Esophagus muscularis mucosa (tissue), 3 donors: Measurements from ENCODE around the gene NSD2.

ENCODE experiments used
- POLR2A ChIP-seq: fragments of 450-650 bp; IDR thresholded peaks from one replicate; pipeline ENCODE4 v1.6.1; 2017; ENCODE audit warnings: antibody characterized with exemption, moderate library complexity, mild to moderate bottlenecking, low read depth
- POLR2AphosphoS5 ChIP-seq, 2 donors: sonication (generic); formaldehyde crosslinking; IDR thresholded peaks; one replicate each; pipeline ENCODE4 v1.6.1; 2017; ENCODE audit warnings: antibody characterized with exemption in 2 of 2
- TF ChIP-seq, protein P1 (sequence below), 3 experiments: fragments of 200-600 bp in 2 of 3; fragments of 450-650 bp in 1 of 3; sonication (generic) in 2 of 3; IDR thresholded peaks; one replicate each; pipeline ENCODE4 v1.5.1; 2017 to 2019; ENCODE audit warnings: antibody characterized with exemption in 3 of 3, mild to moderate bottlenecking in 2 of 3, moderate library complexity in 1 of 3

DNA sequence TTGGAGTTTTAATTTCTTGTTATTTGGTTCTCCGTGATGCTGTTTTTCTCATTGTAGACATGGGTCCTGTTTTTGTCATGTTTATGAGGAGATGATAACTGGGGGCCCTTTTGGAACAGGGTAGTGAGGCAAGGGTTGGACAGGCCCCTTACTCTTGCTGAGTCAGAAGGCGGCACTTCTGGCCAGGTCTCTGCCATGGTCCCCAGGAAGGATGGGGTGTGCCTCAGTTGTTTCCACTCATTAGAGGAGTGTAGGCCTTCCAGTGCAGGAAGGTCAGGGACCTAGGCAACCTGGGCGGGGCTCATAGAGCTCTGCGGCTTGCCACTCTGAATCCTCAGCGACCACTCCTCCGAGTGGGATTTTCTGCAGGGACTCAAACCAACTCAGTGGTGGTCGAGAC, 69.4 kb downstream of the NSD2 start:
- TF ChIP-seq, protein P1, sequence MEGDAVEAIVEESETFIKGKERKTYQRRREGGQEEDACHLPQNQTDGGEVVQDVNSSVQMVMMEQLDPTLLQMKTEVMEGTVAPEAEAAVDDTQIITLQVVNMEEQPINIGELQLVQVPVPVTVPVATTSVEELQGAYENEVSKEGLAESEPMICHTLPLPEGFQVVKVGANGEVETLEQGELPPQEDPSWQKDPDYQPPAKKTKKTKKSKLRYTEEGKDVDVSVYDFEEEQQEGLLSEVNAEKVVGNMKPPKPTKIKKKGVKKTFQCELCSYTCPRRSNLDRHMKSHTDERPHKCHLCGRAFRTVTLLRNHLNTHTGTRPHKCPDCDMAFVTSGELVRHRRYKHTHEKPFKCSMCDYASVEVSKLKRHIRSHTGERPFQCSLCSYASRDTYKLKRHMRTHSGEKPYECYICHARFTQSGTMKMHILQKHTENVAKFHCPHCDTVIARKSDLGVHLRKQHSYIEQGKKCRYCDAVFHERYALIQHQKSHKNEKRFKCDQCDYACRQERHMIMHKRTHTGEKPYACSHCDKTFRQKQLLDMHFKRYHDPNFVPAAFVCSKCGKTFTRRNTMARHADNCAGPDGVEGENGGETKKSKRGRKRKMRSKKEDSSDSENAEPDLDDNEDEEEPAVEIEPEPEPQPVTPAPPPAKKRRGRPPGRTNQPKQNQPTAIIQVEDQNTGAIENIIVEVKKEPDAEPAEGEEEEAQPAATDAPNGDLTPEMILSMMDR (IDR thresholded peaks at IDR 0.05), result no peak
- TF ChIP-seq POLR2A (no peak), POLR2AphosphoS5 (IDR thresholded peaks at IDR 0.05) (no peak)
